ENCODE data around the gene DOC2A.

GRCh38 chr16:29961127-29961478 lies 49.7 kb downstream of the DOC2A start:
- TF ChIP-seq CTCF (IDR thresholded peaks at IDR 0.05) (no peak), EZH2 (IDR thresholded peaks at IDR 0.05) (no peak), EZH2phosphoT487 (IDR thresholded peaks at IDR 0.05) (no peak)

Measured in neural progenitor cell (in vitro differentiated cells).